ENCODE data around the gene NDUFB7.

DNA sequence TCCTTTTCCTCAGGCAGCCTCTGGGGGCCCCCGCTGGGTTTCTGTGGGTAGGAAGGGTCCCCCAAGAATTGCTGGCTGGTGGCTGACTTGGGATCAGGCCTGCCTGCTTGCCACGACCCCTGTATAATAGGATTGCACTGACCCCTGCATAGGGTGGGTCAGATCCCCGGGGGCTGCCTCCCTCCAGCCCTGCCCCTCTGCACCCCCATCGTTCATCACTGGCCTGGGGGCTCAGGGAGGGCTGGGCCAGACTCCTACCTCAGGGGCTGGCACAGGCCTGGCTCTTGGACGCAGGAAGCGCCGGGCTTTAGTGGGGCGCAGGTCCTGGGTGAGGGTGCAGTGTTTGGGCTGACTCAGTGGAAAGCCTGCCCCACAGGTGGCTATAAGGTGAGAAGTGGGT, 10.6 kb downstream of the NDUFB7 start:
- TF ChIP-seq, protein P1, sequence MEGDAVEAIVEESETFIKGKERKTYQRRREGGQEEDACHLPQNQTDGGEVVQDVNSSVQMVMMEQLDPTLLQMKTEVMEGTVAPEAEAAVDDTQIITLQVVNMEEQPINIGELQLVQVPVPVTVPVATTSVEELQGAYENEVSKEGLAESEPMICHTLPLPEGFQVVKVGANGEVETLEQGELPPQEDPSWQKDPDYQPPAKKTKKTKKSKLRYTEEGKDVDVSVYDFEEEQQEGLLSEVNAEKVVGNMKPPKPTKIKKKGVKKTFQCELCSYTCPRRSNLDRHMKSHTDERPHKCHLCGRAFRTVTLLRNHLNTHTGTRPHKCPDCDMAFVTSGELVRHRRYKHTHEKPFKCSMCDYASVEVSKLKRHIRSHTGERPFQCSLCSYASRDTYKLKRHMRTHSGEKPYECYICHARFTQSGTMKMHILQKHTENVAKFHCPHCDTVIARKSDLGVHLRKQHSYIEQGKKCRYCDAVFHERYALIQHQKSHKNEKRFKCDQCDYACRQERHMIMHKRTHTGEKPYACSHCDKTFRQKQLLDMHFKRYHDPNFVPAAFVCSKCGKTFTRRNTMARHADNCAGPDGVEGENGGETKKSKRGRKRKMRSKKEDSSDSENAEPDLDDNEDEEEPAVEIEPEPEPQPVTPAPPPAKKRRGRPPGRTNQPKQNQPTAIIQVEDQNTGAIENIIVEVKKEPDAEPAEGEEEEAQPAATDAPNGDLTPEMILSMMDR (IDR thresholded peaks at IDR 0.05), result no peak
- no peak for TF ChIP-seq POLR2A (IDR thresholded peaks at IDR 0.05)

All from thyroid gland (tissue), 4 donors.